ENCODE measurements around the gene ZNF488. TPM values are rescaled to one million over a fixed set of nuclear protein-coding genes. Genes with fewer than 3 reads are reported as not detected.

Gene ZNF488
- total RNA-seq, 4 donors from 2014 or later, result 0.24 to 0.56 (median 0.40) TPM; not detected in 1

GRCh38 chr10:47356708-47357107 is 27.4 kb downstream of the ZNF488 start:
- TF ChIP-seq POLR2A (IDR thresholded peaks at IDR 0.05), result no peak
- no peak for TF ChIP-seq CTCF (IDR thresholded peaks at IDR 0.05)
- 77 to 78% methylated on average over 5 of the region's 5 CpGs for WGBS, 2 donors
- no peak overlapping the region for H3K4me3 ChIP-seq (replicated peaks in 1 of 3)
- H3K27ac ChIP-seq, result no peak overlapping the region
- DNase-seq, result no peak
- intact Hi-C loops (cut with DNase I), result no loop called here
- H3K4me1 ChIP-seq, result no peaks in the 10 kb centered on the region
- H3K27me3 ChIP-seq, result no peaks in the 10 kb centered on the region
- H3K36me3 ChIP-seq, result no peaks in the 10 kb centered on the region
- no peaks in the 10 kb centered on the region for H3K9me3 ChIP-seq

- no peaks in the 10 kb centered on the region for H3K36me3 ChIP-seq
- H3K4me3 ChIP-seq (replicated peaks in 1 of 3), result no peak overlapping the region
- 89 to 93% methylated on average over 1 of the region's 1 CpG for WGBS, 2 donors
- intact Hi-C loops (cut with DNase I), result no loop called here
- H3K9me3 ChIP-seq, result no peaks in the 10 kb centered on the region
- H3K4me1 ChIP-seq, result no peaks in the 10 kb centered on the region
- H3K27me3 ChIP-seq, result no peaks in the 10 kb centered on the region
- no peak overlapping the region for H3K27ac ChIP-seq
- DNase-seq, result no peak
- no peak for TF ChIP-seq POLR2A (IDR thresholded peaks at IDR 0.05)
- no peak for TF ChIP-seq CTCF (IDR thresholded peaks at IDR 0.05)
Observed at GRCh38 chr10:47354900-47355299, 29.2 kb downstream of the ZNF488 start.

GRCh38 chr10:47354165-47354564 is 29.9 kb downstream of the ZNF488 start:
- WGBS, 2 donors, result 54 to 78% methylated on average over 4 of the region's 4 CpGs
- no peaks in the 10 kb centered on the region for H3K9me3 ChIP-seq
- no peak for DNase-seq
- H3K4me1 ChIP-seq, result no peaks in the 10 kb centered on the region
- intact Hi-C loops (cut with DNase I), result no loop called here
- no peak for TF ChIP-seq POLR2A (IDR thresholded peaks at IDR 0.05)
- no peak for TF ChIP-seq CTCF (IDR thresholded peaks at IDR 0.05)
- H3K27me3 ChIP-seq, result no peaks in the 10 kb centered on the region
- H3K27ac ChIP-seq, result no peak overlapping the region
- H3K36me3 ChIP-seq, result no peaks in the 10 kb centered on the region
- no peak overlapping the region for H3K4me3 ChIP-seq (replicated peaks in 1 of 3)

- WGBS, 2 donors, result 90 to 100% methylated on average over 5 to 6 of the region's 6 CpGs
- no peak overlapping the region for H3K4me3 ChIP-seq (replicated peaks in 1 of 3)
- DNase-seq, result no peak
- TF ChIP-seq POLR2A (IDR thresholded peaks at IDR 0.05) (no peak), CTCF (IDR thresholded peaks at IDR 0.05) (no peak)
- H3K27me3 ChIP-seq, result no peaks in the 10 kb centered on the region
- intact Hi-C loops (cut with DNase I), result no loop called here
- no peaks in the 10 kb centered on the region for H3K4me1 ChIP-seq
- no peak overlapping the region for H3K27ac ChIP-seq
- no peaks in the 10 kb centered on the region for H3K36me3 ChIP-seq
- H3K9me3 ChIP-seq, result no peaks in the 10 kb centered on the region
Observed at GRCh38 chr10:47353351-47353750, 30.7 kb downstream of the ZNF488 start.

- intact Hi-C loops (cut with DNase I), result no loop called here
Observed at GRCh38 chr10:47351899-47352815, 31.9 kb downstream of the ZNF488 start.

More at GRCh38 chr10:47351899-47352815, 31.9 kb downstream of the ZNF488 start:
- no peak overlapping the region for H3K27ac ChIP-seq
- H3K27me3 ChIP-seq, result no peaks in the 10 kb centered on the region
- no peaks in the 10 kb centered on the region for H3K4me1 ChIP-seq
- no peaks in the 10 kb centered on the region for H3K9me3 ChIP-seq
- WGBS, 2 donors, result 79 to 82% methylated on average over 11 of the region's 14 CpGs
- H3K36me3 ChIP-seq, result no peaks in the 10 kb centered on the region
- no peak overlapping the region for H3K4me3 ChIP-seq (replicated peaks in 1 of 3)
- no peak for DNase-seq
- TF ChIP-seq POLR2A (IDR thresholded peaks at IDR 0.05), result no peak
- no peak for TF ChIP-seq CTCF (IDR thresholded peaks at IDR 0.05)
